Brain pericyte (primary cell): ENCODE measurements around the gene IL22RA2.

Source experiments
- DNase-seq: peaks from one replicate; pipeline ENCODE4 v3.0.0-alpha.2; 2012; ENCODE audit warnings: low read depth, low spot score

IL22RA2 gene

DNA sequence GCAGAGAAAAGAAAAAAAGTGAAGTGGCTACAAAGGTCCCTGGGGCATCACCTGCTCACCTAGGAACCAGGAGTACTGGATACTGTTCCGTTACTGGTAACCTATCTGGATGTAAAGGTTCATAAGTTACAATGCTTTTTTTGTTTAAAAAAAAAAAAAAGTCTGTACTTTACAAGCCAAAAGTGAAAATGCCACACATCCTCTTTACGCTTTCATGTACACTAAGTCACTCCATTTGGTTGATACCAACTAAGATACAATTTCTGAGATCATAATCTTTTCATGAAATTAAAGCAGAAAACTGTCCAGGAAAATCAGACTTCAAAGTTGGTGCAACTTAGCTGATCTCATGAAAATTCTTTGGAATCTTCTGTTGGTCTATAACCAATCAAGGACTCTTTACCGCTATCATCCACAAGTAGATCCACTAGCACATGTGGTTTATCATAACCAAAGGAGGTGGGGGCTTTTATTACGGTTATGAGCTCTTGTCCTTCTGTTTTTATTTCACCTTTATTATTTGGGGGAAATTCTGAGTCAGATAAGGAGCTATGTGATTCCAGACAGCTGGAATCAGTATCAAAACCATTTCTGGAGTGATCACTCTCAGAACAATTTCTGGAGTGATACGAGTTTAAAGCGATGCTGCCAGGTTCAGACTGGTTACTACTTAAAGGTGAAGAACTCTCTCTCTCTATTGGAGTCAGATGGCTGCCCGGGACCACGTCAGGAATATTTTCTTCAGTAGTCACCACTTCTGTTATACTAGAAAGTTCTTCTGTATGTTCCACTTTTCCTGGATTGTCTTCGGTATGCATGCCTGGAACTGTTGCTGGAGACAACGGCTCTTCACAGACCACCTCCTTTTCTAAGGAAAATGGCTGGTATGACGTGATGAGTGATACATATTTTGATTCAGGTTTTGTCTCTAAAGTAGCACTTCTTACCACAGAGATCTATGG, 24.5 kb upstream of the IL22RA2 start:
- DNase-seq, result no peak

DNA sequence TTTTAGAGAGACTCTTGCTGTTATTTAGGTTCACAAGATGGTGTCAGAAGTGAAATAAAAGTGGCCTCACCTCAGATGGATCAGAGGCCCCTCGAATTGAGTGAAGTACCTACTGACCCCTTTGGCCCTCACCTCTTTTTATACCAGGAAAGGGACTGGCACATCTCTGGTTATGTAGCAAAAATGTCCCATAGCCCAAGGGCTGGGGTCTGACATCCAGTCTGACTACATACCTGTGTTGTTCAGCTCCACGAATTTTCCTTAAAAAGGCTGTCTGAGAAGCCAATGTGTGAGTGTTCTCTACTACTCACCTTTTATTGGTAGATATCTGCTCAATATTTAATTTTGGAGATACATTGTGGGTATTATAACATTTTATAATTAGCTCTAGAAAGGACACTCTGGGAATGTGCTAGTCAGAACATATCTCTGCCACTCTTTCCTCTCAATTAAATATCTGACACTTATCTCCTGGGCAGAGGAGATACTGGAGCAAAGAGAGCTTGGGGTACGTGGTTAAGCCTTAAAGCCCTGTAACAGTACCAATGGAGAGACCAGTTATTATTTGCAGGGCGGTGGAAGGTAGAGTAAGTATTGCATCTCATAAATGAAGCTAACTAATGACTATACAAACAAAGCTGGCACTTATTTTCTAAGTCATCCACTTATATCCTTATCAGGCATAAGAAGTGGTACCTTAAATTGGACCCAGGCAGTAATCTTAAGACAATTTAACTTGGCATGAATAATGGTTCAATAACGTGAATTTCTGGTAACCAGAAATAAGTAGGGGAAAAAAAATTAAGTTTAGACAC, 20.0 kb upstream of the IL22RA2 start:
- DNase-seq, result no peak

DNA sequence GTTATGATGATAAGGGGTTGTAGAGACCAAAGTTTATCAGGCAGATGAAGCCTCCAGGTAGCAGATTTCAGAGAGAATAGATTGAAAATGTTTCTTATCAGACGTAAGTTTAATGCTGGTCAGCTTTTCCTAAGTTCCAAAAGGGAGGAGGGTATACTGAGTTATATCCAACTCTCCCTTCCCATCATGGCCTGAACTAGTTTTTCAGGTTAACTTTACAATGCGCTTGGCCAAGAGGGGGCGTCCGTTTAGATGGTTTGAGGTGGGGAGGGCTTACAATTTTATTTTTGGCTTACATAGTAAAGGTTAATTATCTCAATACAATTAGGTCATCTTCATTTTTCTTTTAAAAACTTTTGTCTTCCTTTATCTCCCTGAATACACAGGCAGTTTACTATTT, 19.4 kb upstream of the IL22RA2 start:
- no peak for DNase-seq

DNA sequence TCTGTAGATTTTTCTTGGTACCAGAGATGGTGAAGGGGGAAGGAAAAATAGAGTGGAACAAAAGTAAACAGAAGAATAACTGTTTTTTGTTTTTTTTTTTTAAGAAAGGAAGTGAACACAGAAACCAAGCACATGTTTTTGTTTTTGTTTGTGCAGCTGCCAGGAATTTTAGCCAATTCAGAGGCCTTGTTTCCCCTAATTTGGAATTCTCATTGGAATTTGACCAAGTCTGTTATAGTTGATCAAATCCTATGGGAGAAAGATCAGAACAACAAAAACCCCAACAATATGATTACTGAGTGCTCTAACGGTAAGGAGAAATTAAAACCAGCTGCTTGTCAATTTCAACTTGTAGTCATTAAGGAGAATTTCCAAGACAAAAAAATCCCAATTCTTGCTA, 18.2 kb upstream of the IL22RA2 start:
- DNase-seq, result no peak

DNA sequence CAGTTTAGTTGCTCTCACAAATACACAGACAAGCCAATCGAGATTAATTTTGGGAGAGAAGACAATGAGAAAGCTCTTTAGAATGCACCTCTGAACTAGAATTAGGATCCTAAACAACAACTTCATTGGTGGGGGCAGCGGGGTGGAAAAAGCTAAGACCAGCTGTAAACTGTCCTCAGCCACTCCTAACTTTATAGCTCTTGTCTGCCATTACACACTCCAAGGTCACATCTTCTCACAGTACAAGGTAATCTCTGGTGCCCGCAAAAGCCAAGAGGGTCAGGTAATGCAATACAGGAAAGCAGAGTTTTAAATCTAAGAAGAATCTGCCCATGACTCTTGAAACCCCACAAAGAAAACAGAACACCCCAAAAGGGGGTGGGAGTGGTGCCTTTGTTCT, 17.8 kb upstream of the IL22RA2 start:
- DNase-seq, result no peak

DNA sequence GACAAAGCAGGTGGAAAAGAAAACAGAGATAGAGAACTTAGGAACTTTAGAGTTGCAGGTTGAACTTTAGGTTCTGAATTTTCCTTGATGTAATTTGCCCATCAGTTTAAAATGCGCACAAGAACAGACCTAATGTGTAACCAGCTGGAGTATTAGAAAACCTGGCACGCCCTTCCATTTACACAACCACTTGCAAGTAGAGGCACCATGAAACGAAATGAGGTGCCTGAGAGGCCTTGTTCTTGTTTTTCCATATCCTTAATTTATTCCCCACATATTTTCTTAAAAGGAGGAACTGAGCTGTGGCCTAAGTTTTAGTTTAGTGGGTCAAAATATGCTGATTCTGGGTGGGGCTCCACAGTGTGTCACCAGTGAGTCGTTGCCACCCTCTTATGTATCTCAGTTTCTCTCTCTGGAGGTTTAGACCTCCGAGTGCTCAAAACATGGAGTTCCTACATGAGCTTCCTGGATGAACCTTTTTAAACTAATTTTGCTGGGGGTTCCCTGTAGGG, 17.2 kb upstream of the IL22RA2 start:
- no peak for DNase-seq

DNA sequence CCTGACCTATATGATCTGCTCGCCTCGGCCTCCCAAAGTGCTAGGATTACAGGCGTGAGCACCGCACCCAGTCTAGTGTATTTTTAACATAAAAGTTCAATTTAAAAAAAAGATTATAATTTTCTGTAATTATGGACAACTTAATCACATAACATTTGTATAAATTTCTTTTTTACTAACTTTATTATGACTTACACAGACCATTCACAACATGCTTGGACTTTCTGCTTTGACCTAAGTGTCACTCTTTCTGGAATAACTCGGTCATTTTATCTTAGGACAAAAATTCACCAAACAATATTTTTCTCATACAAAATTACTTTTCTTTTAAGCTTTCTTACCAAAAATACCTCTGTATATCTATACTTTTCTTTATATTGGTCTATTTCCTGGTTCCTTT, 15.4 kb upstream of the IL22RA2 start:
- DNase-seq, result no peak

DNA sequence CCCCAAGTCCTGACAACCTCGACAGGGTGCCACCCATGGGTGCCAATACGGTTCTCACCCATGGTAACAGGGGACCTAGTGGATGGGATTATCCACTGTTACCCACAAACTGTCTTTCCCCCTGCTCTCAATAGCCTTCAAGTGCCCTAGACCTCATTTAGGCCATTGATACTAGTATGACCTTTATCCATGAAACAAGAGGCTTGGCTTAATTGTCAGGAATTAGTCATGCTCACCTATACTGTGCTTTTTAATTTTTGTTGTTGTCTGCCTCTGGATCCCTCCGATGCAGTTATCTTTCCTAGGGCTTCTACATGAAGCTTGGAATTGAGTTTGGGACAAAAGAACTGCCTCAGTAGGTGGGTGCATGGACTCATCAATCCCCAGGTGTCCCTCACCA, 11.8 kb upstream of the IL22RA2 start:
- no peak for DNase-seq

DNA sequence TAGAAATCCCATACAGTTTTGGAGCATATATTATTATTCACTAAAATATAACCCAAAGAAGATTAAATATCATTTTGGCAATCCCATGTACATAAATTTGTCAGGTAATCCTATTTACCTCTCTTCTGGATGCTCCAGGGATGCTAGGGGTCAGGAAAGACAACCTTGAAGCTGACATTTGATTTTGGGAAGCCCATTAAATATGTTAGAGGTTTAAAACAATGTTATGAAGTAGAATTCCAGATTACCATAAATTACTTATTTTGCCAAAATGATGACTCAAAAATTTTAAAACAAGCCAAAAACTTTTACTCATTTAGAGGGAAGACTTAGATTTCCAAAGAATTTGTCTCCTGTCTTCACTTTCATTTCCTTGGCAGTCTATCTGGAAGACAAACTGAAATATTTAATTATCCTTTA, 9.2 kb upstream of the IL22RA2 start:
- DNase-seq, result no peak

DNA sequence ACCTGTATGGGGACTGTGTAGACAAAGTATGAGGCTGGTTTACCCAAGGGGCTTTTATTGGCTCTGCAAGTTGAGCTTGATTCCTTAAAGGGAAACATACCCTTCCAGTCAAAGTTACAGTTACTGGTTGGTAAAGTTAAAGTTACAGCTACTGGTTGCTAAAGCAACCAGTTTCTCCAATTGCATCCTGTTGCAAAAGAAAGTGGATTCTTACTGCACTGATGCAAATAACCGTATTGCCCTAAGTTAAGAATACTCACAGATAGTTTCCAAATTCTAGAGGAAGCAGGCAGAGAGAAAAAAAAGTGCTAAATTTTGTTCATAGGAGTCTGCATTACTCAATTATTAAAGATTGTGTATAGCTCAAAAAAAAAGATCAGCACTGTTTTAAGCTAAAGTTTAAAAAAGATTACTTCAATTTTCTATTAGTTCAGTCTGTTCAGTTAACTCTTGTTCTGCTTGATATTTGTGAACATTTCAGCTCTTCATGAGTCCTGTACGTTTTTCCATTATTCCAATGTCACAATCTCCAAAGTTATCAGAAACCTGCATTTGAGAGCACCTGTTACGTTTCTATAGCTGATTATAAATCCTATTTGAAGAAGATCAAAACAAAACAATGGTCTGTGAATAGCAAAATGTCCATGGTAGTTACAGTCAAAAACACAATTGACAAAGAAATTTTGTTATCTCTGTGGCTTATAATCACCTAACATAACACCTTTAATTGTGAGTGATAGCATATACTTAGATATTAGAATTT, 8.6 kb upstream of the IL22RA2 start:
- no peak for DNase-seq

DNA sequence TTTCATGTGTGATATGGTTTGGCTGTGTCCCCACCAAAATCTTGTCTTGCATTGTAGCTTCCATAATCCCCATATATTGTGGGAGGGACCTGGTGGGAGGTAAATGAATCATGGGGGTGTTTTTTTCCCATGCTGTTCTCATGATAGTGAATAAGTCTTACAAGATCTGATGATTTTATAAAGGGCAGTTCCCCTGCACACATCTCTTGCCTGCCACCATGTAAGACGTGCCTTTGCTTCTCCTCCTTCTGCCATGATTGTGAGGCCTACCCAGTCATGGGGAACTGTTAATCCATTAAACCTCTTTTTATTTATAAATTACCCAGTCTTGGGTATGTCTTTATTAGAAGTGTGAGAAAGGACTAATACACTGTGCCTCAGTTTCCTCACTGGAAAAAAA, 4.2 kb upstream of the IL22RA2 start:
- DNase-seq, result no peak

DNA sequence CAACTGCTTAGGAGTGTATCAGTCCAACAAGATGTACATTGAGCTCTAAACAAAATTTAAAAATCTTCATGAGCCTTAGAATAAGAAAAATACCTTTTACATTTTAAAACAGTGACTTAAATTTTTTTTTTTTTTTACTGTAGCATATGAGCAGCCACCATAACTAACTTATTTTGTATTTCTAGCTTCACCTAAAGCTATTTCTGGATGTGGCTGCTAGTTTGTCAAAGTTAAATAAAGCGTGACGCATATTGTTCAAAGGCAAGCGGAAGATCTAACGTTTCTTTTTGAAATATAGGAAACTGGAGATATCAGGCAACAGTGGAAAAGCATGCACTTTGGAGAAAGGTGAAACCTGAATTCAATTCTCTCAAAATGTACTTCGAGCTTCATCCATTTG, 3.3 kb upstream of the IL22RA2 start:
- DNase-seq, result no peak

DNA sequence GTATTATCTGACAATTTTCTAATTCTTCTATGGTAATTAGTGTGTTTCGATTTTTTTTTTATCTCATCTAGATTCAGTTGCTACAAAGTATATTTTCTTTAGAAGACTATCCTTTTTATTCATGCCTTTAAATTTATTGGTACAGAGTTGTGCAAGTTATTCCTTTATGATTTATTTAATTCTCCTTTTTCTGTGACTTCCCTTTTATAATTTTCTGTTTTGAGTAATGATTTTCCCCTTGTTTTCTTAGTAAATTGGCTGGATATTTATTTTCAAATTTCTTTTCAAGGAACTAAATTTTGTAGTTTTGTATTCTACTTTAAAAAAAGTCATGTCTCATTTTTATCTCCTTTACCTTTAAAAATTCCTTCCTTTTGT, 2.4 kb upstream of the IL22RA2 start:
- no peak for DNase-seq

DNA sequence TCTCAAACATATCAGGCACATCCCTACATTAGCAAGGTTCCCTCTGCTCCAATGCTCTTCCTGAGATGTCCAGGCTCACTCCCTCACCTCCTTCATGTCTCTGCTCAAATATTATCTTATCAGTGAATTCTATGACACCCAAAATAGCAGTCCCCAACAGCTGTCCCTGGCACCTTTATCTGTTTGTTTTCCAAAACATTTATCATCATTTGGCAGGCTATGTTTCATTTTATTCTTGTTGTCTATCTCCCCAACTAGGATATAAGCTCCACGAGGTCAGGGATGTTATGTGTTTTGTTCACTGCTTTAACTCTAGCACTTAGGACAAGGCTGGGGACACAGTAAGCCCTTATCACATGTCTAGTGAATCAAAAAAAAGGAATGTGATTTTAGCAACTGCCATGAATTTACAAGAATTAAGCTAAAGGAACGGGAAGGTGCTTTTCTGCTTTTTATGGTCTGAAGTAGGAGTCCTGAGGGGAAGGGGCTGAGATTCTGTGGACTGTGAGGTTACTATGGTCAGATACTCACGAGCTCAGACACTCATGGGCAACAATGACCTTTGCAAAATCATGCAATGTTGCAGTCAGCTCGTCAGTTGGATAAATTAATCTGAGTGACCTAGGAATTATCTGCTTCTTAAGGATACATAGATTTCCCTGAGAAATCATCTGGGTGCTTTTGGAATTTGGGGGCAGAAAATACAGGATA, 1.9 kb upstream of the IL22RA2 start:
- no peak for DNase-seq

DNA sequence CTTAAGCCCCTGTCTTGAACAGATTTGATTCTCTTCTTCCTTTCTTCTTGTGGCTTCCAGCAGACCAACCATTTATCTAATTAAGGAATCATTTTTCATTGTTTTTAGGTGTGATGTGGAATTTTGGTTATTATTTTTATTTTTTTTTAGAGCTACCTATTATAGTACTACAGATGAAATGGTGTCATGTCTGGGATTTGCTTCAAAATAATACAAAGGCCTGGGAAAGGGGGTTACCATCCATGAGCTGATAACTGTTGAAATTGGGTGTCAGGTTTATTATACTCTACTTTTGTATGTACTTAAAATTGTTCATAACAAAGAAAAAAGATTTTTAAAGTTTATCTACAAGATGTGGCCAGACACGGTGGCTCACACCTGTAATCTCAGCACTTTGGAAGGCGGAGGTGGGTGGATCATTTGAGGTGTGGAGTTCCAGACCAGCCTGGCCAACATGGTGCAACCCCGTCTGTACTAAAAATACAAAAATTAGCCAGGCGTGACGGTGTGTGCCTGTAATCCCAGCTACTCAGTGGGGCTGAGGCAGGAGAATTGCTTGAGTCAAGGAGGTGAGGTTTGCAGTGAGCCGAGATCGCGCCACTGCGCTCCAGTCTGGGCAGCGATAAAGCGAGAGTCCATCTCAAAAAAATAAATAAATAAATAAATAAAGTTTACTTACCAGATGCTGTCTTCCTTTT, 561 bp downstream of the IL22RA2 start:
- DNase-seq, result no peak

DNA sequence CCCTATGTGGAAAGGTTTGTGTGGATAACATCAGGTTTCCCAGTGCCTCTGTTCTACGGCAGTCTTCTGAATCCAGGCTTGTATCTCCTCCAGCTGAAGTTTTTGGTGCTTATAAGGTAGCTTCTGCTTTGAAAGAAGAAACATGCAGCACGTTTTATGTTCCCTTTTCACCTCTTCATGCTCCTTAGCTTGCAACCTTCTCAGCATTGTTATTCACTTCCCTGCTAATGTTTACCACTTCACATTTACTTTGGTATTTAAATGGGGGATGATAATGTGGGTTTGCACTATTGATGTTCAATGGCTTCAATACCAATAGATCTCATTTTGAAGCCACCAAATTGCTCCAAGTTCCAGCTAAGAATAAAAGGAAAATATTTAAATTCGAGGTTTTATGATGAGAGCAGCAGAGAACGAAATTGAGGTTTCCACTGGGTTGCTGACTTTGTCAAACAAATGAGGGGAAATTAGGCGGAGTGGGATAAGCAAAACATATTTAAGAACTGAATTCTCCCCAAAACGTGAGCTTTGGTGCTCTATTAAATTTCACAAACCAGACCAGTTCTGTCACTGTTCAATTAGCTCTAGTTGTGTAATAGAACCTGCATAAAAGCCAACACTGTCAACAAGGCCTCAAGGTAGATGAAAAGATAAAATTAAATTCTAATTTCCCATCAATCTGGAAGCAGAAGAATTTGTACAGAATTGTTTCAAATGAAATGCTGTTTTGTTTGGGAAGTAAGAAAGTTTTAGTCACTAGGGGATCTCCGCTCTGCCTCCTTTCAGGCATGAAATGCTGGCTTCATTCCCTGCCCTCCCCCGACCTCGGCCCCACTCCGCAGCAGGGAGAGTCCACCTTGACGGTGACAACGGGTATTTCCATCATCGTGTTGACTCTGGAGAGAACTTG, 1.4 kb downstream of the IL22RA2 start:
- no peak for DNase-seq

DNA sequence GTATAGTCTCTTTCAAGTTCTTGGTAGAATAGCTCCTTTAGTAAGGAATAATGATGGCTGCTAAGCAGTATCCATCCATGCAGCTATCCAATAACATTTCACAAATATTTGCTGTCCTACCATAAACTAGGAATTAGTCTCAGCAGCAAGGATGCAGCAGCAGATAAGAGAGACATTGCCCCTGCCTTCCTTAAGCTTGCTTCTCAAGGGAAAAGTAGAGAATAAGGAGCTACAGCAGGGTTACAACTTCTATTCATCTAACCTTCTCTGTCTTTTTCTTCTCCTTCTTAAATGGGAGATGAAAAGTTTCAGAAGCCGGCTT, 2.4 kb downstream of the IL22RA2 start:
- no peak for DNase-seq

DNA sequence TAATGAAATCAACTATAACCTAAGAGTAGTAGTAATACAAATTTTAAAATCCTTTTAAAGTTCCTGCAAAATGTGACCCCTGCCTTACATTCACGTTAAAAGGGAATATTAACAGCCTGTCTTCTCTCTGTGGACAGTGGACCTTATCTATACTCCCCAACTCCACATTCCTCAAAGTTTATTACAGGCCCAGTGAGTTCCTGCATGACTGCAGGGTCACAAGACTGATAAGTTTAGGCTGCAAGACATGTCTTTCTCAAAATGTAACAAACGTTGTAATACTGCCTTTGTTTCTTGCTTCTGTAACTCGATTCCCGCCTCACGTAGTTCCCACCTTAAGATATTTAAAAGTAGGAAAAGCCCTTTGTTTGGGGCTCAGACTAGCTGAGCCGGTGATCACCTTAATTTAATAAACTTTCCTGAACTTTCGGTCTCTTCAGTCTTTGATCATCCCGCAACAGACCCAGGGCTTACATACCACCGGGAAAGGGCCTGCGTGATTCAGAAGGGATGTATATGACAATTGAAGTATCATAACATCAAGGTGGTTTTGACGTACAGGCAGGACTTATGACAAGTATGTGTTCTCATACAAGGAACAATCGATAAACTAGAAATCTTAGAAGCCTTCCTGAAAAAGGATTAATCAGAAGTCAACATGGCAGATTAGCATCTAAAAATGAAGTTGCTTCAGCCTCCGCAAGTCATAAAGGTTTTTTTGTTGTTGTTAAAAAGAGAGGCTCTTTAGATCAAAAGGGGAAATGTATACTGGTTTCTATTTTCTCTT, 3.0 kb downstream of the IL22RA2 start:
- DNase-seq, result no peak
